Smooth muscle cell of the brain vasculature (primary cell): ENCODE results near the gene IFNE.
"Not testable (repeated sequence)": the region's sequence is repeated elsewhere in the genome, so short reads cannot be mapped to it uniquely, and the experiment has no call there.

Source experiments
- DNase-seq: peaks from one replicate; pipeline ENCODE4 v3.0.0-alpha.2; 2012; ENCODE audit warnings: low read depth, low spot score

IFNE gene

DNA sequence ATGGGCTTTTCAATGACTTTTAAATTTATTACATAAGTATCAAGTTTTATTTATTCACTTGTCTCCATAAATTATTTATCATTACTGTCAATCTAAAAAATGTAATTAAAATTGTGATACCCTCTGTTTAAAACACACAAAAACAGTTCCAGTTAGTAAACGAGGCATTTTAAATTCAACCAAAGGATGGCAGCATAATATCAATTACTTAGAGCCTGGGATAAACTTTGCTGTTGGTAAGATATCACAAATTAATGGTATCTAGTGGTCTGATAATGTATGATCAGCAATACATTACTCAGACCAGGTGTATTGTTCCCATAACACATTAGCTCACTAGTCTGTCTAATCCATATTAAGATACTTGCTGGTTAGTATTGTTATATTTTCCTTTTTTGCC, 9.6 kb upstream of the IFNE start:
- no peak for DNase-seq

DNA sequence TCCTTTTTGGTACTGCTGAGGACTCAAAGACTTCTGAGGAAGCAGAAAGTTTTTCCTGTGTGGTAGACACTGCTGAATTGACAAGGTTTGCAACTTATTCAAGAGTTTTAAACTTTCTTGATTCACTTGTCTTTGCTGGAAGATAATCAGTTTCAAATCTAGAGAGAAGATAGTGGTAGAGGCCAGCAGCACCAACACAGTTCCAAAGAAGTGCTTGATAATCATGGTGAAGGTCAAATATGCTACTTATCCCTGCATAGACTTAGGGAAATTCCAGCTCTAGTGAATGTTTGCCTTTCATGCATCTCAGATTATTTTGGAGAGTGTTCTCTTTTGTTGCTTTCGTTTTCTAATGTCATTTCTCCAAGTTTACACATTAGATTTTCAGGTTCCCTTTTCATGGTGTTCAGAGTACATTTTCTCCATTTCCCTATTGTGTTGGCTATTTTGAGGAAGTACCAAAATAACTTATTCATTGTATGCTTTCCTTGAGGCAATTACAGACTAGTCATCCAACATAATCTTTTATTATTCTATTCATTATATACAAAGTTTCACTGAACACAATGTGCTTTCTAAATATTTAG, 550 bp downstream of the IFNE start:
- no peak for DNase-seq

DNA sequence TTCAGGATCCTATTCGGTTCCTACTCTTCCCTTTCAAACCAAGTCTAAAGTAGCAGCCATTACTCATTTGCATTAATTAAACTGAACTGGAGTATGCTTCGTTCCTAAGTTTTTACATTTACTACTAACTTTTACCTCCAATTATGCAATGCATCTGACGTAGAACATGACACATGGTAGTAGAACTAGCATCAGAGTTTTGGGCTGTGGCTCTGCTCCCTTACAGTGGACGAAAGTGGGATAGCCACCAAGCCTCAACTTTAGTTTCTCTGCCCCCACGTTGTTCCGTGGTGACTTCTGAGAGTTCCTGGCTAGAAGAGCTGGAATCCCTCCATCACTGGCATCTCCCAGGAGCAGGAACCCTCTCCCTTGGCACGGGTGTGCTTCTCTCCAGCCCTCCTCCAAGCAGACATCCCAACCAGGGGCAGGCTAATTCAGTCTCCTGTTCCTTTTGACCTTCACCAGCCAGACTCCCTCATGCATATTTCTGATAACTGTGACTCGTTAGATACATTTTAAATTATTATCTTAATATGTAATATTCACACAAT, 2.9 kb downstream of the IFNE start:
- DNase-seq: no peak

DNA sequence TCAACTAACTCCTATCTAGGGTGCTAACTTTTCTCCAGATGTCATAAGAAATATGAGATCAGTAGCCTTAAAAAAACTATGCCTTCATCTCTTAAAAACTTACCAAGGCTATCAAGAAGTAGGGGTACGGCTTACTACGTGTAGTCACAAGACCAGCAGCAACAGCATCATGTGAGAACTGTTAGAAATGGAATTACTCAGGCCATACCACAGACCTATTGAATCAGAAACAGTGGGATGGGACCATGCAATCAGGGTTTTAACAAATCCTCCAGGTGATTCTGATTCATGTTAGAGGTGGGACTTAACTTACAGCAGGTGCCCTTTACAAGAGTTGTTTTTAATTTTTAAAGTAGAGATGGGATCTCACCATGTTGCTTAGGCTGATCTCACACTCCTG, 4.6 kb downstream of the IFNE start:
- DNase-seq: no peak

DNA sequence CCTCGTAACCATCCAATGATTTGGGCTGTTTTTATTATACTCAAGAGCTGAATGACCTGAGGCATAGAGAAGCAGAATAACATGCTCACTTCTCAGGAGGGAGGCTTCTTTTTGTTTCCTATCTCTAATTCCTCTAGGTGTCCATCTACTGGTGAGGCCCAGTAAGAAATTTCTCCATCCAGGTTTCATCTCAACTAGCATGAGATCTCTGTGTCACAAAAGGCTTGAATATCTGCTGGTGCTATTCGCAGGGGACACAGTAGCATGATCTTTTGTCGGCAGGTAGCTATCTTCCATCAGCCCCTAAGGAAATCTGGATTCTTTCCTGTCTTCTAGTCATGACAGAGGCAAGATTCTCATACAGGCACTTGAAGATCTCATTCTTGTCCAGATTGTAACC, 8.9 kb downstream of the IFNE start:
- no peak for DNase-seq

DNA sequence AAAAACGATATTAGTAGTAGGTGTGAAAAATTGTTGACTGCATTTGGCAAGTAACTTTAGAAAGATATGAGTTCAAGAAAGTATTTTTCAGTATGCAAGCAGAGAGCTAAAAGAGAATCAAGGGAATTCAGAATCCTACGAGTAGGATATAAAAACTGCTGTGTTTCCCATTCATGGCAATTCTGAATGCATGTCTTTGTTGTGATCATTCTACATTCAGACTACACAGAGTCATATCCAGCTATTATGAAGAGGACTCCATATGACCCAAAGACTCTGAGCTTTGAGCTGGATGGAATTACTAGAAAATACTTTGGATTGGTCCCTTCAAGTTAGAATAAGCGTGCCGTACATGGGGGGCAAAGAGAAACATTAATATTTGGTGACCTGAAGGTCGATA, 12.0 kb downstream of the IFNE start:
- no peak for DNase-seq

DNA sequence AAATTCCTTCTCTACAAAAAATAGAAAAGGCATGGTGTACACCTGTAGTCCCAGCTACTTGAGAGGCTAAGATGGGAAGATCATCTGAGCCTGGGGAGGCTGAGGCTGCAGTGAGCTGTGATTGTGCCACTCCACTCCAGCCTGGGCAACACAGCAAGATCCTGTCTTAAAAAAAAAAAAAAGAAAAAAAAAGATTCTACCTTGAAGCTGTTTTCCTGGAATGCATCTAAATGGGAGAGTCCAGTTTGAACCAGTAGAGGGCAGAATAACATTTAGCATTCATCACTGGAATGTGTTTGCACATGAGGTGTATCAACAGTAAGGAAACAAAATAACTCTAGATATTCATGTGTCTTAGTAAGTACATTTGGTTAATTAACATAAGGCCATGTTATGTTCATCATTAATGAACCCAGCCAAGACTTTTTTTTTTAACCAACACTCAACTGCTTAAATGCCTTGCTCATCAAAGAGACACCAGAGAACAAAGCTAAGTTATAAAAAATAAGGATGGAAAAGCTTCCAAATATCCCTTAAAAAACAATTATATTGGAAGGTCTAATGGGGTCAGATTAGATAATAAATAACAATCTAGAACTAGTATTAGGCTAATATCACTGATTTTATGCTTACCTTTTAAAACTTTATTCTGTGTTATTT, 16.1 kb downstream of the IFNE start:
- DNase-seq: peak; percentile 33

DNA sequence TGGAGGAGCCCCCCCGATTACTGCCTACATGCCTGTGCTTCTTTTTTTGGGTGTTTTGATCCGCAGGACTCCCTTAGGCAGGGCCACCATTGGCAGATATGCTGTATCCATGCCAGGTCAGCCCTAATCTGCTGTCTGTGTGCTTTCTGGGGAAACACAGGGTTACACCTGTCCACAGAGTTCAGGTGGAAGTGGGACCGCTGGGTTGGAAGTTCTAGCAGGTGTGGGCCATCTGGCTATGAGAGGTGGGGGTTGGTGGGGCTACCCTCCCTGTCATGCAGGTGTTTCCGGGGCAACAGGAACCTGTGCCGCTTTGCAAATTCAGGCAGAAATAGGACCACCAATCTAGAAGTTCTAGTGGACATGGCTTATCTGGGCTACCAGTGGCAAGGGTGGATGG, 17.0 kb downstream of the IFNE start:
- DNase-seq: no peak

DNA sequence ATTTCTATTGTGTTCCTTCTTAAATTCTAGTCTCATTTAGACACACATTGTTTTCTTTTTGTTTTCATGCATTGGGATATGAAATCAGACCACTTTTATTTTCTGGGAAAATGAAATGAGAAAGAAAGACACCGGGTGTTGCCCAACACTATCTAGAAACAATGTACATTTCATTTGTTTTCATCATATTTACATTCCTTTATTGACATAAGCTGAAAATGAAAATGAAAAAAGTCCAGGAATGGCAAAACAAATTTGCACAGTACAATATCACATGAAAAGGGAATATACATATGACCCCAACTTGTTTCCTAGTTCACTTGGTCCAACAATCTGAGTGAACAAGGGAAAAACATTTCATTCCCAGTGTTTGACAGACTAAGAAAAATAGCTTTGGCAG, 20.7 kb downstream of the IFNE start:
- DNase-seq: no peak

DNA sequence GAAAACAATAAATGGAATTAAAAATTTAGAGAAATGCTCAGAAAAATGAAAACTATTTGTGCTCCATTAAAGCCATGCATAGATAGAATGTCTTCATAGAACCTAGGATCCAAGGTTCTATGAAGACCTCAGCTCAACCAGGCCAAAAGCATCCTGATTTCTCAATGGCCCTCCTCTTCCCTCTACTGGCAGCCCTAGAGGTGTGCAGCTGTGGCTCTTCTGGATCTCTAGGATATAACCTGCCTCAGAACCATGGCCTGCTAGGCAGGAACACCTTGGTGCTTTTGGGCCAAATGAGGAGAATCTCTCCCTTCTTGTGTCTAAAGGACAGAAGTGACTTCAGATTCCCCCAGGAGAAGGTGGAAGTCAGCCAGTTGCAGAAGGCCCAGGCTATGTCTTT, 26.8 kb downstream of the IFNE start:
- DNase-seq: no peak

DNA sequence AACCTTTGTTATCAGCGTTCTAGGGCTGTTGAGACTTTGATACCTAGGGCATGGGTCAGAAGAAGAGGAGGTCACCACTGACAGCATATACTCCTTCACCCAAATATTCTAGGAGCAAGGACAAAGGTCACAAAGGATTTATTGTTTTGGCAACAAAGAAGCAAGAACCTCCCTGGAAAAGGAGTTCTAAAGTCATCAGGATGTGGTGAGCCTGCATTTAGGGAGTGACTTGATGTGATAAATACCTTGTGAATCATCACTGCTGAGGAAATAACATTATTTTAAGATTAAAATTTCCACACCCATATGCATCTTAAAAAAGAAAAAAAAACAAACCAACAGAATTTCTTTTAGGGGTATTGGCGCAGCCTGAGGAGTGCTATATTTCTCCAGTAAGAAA, 28.0 kb downstream of the IFNE start:
- no peak for DNase-seq

DNA sequence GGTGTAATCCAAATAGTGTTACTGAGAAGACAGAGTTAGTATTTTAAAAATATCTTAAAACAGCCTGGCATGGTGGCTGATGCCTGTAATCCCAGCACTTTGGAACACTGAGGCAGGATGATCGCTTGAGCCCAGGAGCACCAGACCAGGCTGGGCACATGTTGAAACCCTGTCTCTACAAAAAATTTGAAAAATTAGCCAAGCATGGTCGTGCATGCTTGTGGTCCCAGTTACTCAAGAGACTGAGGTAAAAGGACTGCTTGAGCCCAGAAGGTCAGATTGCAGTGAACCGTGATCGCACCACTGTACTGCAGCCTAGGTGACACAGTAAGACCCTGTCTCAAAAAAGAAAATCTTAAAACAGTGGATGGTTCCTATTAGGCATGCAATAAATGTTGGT, 29.4 kb downstream of the IFNE start:
- no peak for DNase-seq

DNA sequence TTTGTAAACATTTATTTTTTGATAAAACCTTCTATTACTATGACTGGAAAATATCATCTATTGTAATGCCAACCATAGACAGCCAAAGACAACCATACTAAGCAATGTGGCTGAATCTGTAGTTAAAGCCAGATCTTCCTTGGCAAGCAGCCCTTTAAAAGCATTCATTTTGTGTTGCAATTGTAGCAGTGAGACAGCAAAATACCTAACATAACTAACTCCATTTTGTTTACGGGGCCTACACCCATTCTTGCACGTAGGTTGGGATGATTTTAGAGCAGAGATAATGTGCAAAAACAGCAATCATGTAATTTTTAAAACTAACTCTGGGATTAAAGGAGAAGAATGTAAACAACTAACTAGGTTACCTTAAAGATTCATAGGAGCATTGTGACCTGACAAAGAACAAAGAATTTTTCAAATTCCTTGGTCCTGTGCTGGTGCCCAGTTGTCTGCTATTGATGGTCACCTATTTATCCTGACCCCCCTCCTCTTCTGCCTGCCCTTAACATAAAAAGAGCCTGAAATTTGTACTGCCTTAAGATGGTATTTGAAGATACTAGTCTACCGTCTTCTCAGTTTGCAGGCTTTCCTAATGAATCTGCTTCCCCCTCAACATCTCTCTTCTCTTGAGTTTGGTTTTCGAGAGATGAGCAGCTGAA, 31.2 kb downstream of the IFNE start:
- no peak for DNase-seq

DNA sequence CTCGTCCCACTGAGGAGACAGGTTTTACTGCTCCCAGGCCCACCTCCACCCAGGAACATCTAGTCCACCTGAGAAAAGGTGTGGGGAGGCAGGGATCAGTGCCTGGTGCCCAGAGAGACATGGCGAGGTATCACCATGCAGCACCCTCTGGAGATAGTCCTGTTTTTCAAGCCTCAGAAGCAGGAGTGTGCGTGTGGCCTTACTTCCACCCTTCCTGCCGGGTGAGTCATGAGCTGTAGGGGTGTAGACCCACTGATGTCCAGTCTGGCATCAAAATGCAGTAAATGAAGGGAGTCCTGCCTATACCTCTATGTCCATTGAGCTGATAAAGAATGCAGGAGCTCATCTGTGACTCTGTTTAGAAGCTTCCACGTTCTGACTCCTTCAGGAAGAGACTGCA, 32.8 kb downstream of the IFNE start:
- not testable (repeated sequence) for DNase-seq

DNA sequence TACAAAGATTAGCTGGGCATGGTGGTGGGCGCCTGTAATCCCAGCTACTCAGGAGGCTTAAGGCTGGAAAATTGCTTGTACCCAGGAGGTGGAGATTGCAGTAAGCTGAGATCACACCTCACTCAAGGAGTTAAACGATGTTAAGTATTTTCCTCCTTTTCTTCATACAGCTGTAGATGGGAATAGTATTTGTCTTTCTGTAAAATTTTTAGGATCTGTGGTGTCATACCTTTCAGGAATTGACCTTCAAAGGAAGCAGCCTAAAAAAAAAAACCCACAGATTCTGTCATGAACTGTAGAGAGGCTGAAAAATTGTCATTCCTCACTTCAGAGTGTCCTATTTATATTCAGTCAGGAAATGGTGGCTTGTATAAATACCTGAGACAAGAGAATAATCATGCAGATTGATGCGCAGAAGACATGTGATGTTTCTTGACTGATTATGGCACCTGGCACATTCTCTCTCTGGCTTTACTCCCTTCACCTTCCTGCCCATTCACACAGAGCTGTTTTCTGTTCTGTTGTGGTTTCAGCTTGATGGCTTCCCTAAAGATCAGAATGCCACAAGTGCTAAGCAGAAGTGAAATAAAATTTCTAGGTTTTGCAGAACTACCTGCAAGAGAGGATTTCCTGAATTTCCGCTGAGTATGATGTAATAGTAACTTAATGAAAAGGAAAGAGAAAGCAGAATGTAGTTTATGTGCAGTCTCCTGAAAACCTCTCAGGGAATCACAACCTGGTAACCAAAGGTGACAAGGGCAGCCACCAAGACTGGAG, 38.1 kb downstream of the IFNE start:
- DNase-seq: no peak

DNA sequence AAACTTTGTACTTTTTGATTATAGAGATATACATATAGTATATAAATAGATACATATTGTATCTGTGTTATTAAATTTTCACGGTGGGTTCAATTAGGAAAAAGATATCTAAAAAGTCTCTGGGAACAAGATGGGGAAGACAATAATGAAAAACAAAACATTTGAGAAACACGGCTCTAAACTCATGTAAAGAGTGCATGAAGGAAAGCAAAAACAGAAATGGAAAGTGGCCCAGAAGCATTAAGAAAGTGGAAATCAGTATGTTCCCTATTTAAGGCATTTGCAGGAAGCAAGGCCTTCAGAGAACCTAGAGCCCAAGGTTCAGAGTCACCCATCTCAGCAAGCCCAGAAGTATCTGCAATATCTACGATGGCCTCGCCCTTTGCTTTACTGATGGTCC, 42.0 kb downstream of the IFNE start, which contains the start of gene IFNA1:
TSS of gene IFNA1 (plus strand) at position 301 of the 400 bp plus-strand sequence. CDS start at position 370, 69 bp downstream.
- DNase-seq: no peak

DNA sequence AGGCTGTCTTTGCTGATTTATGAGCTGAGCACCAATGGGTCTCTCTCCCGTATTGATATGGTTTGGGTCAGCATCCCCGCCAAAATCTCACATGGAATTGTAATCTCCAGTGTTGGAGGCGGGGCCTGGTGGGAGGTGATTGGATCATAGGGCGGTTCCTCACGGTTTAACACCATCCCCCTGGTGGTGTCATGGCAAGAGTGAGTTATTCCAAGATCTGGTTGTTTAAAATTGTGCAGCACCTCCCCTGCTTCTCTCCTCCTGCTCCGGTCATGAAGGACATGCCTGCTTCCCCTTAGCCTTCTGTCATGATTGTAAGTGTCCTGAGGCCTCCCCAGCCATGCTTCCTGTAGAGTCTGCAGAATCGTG, 47.1 kb downstream of the IFNE start:
- not testable (repeated sequence) for DNase-seq

DNA sequence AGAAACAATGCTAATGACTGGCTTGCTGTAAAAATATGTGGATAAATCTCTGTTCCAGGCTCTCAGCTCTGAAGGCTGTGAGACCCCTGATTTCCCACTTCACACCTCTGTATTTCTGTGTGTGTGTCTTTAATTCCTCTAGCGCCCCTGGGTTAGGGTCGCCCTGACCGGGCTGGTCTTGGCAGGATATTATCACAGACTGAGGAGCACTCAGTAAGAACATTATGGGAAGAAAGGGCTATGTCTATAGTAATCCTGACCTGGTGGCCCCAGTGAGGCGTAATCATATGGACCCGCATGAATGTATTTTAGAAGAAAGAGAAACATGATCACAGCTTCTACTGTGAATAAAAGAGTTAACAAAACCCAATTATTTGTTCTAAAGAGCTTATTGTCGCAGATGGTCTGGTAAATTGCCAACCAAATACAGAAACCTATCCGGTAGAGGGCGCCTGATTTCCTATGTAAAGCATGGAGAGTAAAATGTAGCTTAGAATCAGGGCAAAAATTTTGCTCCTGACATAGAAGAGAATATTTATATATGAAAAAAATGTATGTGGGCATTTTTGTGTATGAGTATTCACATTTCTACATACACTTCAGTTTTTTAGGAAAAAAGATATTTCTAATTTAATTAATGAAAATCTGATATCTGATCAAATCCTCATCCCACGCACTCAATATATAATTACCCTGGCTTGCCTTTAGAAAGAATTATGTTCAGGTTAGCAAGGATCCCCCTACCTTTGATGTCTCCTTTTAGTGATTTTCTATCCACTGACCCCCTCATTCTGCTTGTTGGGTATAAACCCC, 47.7 kb downstream of the IFNE start:
- DNase-seq: peak; percentile 44

DNA sequence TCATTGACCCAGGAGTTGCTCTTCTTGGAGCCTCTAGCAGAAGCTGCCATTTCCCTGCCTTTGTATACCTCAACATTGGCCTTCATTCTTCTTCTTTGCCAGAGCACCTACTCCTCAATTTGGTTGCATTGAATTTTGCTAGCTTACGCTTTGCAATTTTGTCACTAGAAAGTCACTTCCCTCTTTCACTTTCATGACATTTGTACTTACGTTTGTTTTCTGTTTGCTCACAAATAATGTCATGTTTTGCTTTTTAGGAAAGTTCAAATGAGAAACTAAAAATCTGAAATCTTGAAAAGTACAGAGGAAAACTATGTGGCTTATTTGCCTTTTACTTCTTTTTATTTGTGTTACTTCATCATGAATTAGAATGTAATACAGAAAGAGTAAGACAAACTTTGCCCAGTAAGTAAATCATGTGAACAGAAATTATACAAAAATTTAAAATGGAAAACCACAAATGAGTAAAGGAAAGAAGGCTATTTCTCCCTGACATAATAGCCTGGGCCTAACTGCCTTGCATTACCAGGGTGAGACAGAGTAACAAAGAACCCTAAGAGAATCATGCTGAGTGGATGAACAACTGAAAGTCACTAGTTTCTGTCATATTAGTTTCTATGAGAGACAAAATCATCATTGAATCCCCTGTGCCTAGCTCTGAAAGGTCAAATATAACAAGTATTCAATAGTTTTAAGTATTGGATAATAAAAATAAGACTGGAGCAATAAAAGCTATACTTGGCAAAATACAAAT, 49.3 kb downstream of the IFNE start:
- DNase-seq: no peak
